ENCODE results near the gene ATF6. TPM values are rescaled to one million over a fixed set of nuclear protein-coding genes. Genes with fewer than 3 reads are reported as not detected.

ATF6 gene
- total and polyA plus RNA-seq, 2 of the 4 experiments (the other 2 are of a cell fraction): 12.2 to 17.6 TPM

- in situ Hi-C loops (cut with MboI; ENCODE audit: low sequenced_read_pairs): no loop called here
- POLR2A ChIA-PET (ENCODE audit: unreplicated experiment): no interaction called here
- 100% methylated on average over 7 of the region's 22 CpGs; no CpG with 5 or more reads in 1 of the 2 experiments for WGBS, 2 experiments (ENCODE audit: extremely low coverage in 2 of 2, insufficient read length in 1 of 2)
Observed at GRCh38 chr1:161890574-161890973, 124.5 kb downstream of the ATF6 start.

More at GRCh38 chr1:161890574-161890973, 124.5 kb downstream of the ATF6 start:
- Histone ChIP-seq H3K14ac (replicated peaks; ENCODE audit: low read depth, low read length) (no peak overlapping the region), H4K20me1 (ENCODE audit: insufficient read depth, low read length) (no peaks in the 10 kb centered on the region), H3K27ac (ENCODE audit: insufficient read depth, low read length) (no peak overlapping the region), H2BK20ac (ENCODE audit: low read depth, low read length) (no peak overlapping the region), H3K4me2 (ENCODE audit: low read depth, low read length) (no peak overlapping the region), H3K36me3 (ENCODE audit: control insufficient read depth, insufficient read depth, low read length) (peaks cover 8% of the 10 kb centered on the region), H2BK5ac (ENCODE audit: low read depth, low read length, poor library complexity, severe bottlenecking) (no peak overlapping the region), H2AK9ac (replicated peaks; ENCODE audit: low read depth, low read length, poor library complexity) (no peak overlapping the region), H3K23ac (ENCODE audit: low read depth, low read length) (no peak overlapping the region), H3K79me1 (ENCODE audit: low read depth in 1 of 2, low read length in 2 of 2) (no peaks in the 10 kb centered on the region), H3K4me1 (ENCODE audit: control insufficient read depth, insufficient read depth, low read length) (no peaks in the 10 kb centered on the region), H3K9ac (ENCODE audit: low read depth, low read length) (no peak overlapping the region), H3K9me3 (ENCODE audit: control insufficient read depth, insufficient read depth, low read length) (no peaks in the 10 kb centered on the region), H2BK15ac (ENCODE audit: low read depth, low read length) (no peak overlapping the region), H2AK5ac (ENCODE audit: low read depth, low read length) (no peak overlapping the region), H2AFZ (replicated peaks; ENCODE audit: low read length, poor library complexity) (no peak overlapping the region), H3K56ac (ENCODE audit: extremely low read depth, insufficient read depth, low read length) (no peak overlapping the region), H4K91ac (ENCODE audit: insufficient read depth, low read depth, low read length) (no peak overlapping the region), H2BK120ac (ENCODE audit: low read depth, low read length) (no peak overlapping the region), H3K4me3 (ENCODE audit: insufficient read depth, low read depth, low read length) (no peak overlapping the region), H3K27me3 (ENCODE audit: control insufficient read depth, insufficient read depth, low read length) (no peaks in the 10 kb centered on the region), H3K4ac (ENCODE audit: low read depth, low read length) (no peak overlapping the region), H3K18ac (ENCODE audit: low read depth, low read length) (no peak overlapping the region), H4K8ac (ENCODE audit: low read depth in 2 of 2, low read length in 2 of 2) (no peak overlapping the region), H4K5ac (ENCODE audit: low read depth, low read length) (no peak overlapping the region), H3K9me1 (ENCODE audit: insufficient read depth, low read length) (no peaks in the 10 kb centered on the region)
- no peak for ATAC-seq (ENCODE audit: low read depth)
- DNase-seq: no peak
- BruUV-seq (replicated peaks): no TSS peak
- TF ChIP-seq ELK1 (IDR thresholded peaks at IDR 0.05; ENCODE audit: borderline replicate concordance, low read depth, low read length): no peak
- TF ChIP-seq, protein P1, sequence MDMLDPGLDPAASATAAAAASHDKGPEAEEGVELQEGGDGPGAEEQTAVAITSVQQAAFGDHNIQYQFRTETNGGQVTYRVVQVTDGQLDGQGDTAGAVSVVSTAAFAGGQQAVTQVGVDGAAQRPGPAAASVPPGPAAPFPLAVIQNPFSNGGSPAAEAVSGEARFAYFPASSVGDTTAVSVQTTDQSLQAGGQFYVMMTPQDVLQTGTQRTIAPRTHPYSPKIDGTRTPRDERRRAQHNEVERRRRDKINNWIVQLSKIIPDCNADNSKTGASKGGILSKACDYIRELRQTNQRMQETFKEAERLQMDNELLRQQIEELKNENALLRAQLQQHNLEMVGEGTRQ (IDR thresholded peaks at IDR 0.05; ENCODE audit: low read depth, low read length): no peak
- no peak for TF ChIP-seq RFX5 (IDR thresholded peaks at IDR 0.05; ENCODE audit: low read depth, low read length)
- no peak for TF ChIP-seq NFE2L2 (IDR thresholded peaks at IDR 0.05; ENCODE audit: low read depth, low read length)
- no peak for TF ChIP-seq CEBPB (IDR thresholded peaks at IDR 0.05; ENCODE audit: low read depth, low read length)
- no peak for TF ChIP-seq POLR2A (IDR thresholded peaks at IDR 0.05; ENCODE audit: low read depth, low read length)
- TF ChIP-seq, protein P2, sequence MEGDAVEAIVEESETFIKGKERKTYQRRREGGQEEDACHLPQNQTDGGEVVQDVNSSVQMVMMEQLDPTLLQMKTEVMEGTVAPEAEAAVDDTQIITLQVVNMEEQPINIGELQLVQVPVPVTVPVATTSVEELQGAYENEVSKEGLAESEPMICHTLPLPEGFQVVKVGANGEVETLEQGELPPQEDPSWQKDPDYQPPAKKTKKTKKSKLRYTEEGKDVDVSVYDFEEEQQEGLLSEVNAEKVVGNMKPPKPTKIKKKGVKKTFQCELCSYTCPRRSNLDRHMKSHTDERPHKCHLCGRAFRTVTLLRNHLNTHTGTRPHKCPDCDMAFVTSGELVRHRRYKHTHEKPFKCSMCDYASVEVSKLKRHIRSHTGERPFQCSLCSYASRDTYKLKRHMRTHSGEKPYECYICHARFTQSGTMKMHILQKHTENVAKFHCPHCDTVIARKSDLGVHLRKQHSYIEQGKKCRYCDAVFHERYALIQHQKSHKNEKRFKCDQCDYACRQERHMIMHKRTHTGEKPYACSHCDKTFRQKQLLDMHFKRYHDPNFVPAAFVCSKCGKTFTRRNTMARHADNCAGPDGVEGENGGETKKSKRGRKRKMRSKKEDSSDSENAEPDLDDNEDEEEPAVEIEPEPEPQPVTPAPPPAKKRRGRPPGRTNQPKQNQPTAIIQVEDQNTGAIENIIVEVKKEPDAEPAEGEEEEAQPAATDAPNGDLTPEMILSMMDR (conservative IDR thresholded peaks at IDR 0.05; ENCODE audit: low read depth, low read length): no peak
- intact Hi-C loops (cut with micrococcal nuclease): loop anchor here (5.0 kb wide), 1 partner anchor 42 kb away; no protein-coding TSS in a partner anchor
- dilution Hi-C loops (cut with HindIII; ENCODE audit: low sequenced_read_pairs, unreplicated experiment): no loop called here
- CTCF ChIA-PET: interaction anchor here (0.6 kb wide), 1 partner anchor 23 kb away, joined by 4 read pairs; no protein-coding TSS in a partner anchor
